ENCODE data around the gene P2RY6. TPM values are rescaled to one million over a fixed set of nuclear protein-coding genes. Genes with fewer than 3 reads are reported as not detected.
A peak's percentile ranks its signal among the peaks of the same experiment; 100 is the strongest.

Gene P2RY6
- total and polyA plus RNA-seq, 10 of the 15 experiments (the other 5 are each of a cell fraction or from before 2014, with no cell fraction given), result 0.05 to 0.90 (median 0.22) TPM; not detected in 4

- TF ChIP-seq CUX1 (IDR thresholded peaks at IDR 0.05; ENCODE audit: insufficient replicate concordance, low read depth, low read length), result no peak
- TF ChIP-seq SUPT20H (IDR thresholded peaks at IDR 0.05; ENCODE audit: borderline replicate concordance, control insufficient read depth, low read depth, low read length), result no peak
- no peak for TF ChIP-seq ZNF217 (IDR thresholded peaks at IDR 0.05)
- peak; percentile 31; the same call in 1 of the 2 replicates for TF ChIP-seq ZNF592 (IDR thresholded peaks at IDR 0.05)
- TF ChIP-seq RAD51 (IDR thresholded peaks at IDR 0.05), result no peak
- no peak for TF ChIP-seq EZH2 (IDR thresholded peaks at IDR 0.05; ENCODE audit: borderline replicate concordance, control insufficient read depth, low read depth, low read length)
- TF ChIP-seq BMI1 (IDR thresholded peaks at IDR 0.05; ENCODE audit: borderline replicate concordance), result no peak
- TF ChIP-seq TCF3 (IDR thresholded peaks at IDR 0.05; ENCODE audit: borderline replicate concordance, insufficient read depth, low read depth, low read length), result no peak
- peak; percentile 51 for TF ChIP-seq SKIL (IDR thresholded peaks at IDR 0.05; ENCODE audit: low read depth, poor library complexity, severe bottlenecking)
- TF ChIP-seq SP1 (IDR thresholded peaks at IDR 0.05; ENCODE audit: low read depth, low read length), result peak; percentile 19
- no peak for TF ChIP-seq GABPA (IDR thresholded peaks at IDR 0.05; ENCODE audit: low read depth)
- TF ChIP-seq NFYA (IDR thresholded peaks at IDR 0.05; ENCODE audit: borderline replicate concordance, low read depth, low read length), result no peak
- TF ChIP-seq NFYB (IDR thresholded peaks at IDR 0.05; ENCODE audit: insufficient read depth, low read depth, low read length), result no peak
- peak; percentile 31 for TF ChIP-seq RUNX3 (IDR thresholded peaks at IDR 0.05; ENCODE audit: low read length)
Measured at GRCh38 chr11:73322382-73323306, 50.5 kb downstream of the P2RY6 start (continued).
